HG02840 (cell line): ENCODE results near the gene CHRNA7.

Source experiments
- ATAC-seq: cut with Tn5 transposase; IDR thresholded peaks from one replicate; pipeline ENCODE4 v1.9.1; 2021; ENCODE audit warnings: mild to moderate bottlenecking, moderate library complexity, moderate number of reproducible peaks; ENCODE audit not compliant: unreplicated experiment, low FRiP score

The CHRNA7 gene

GRCh38 chr15:32060706-32061105, 30.4 kb downstream of the CHRNA7 start:
- ATAC-seq = no peak

GRCh38 chr15:32067115-32067514, 36.8 kb downstream of the CHRNA7 start:
- no peak for ATAC-seq

- no peak for ATAC-seq
These were observed 59.6 kb downstream of the CHRNA7 start for GRCh38 chr15:32089851-32090359.

GRCh38 chr15:32091505-32092380, 61.4 kb downstream of the CHRNA7 start:
- no peak for ATAC-seq

GRCh38 chr15:32096213-32096612, 65.9 kb downstream of the CHRNA7 start:
- ATAC-seq = no peak

GRCh38 chr15:32096916-32097617, 66.8 kb downstream of the CHRNA7 start:
- no peak for ATAC-seq

- ATAC-seq = no peak
These were observed 67.7 kb downstream of the CHRNA7 start for GRCh38 chr15:32098033-32098432.

GRCh38 chr15:32099097-32099785, 68.9 kb downstream of the CHRNA7 start:
- ATAC-seq = no peak

- ATAC-seq = no peak
These were observed 69.8 kb downstream of the CHRNA7 start for GRCh38 chr15:32099956-32100684.

- ATAC-seq = no peak
These were observed 74.0 kb downstream of the CHRNA7 start for GRCh38 chr15:32104061-32104995.

- no peak for ATAC-seq
These were observed 75.2 kb downstream of the CHRNA7 start for GRCh38 chr15:32105258-32106241.

- ATAC-seq = no peak
These were observed 76.4 kb downstream of the CHRNA7 start for GRCh38 chr15:32106401-32107381.

GRCh38 chr15:32107477-32108080, 77.3 kb downstream of the CHRNA7 start:
- ATAC-seq = no peak

- no peak for ATAC-seq
These were observed 78.3 kb downstream of the CHRNA7 start for GRCh38 chr15:32108661-32109060.

GRCh38 chr15:32112101-32112500, 81.8 kb downstream of the CHRNA7 start:
- no peak for ATAC-seq

GRCh38 chr15:32113224-32113623, 82.9 kb downstream of the CHRNA7 start:
- no peak for ATAC-seq
